Superior temporal gyrus (tissue), 1 donor: ENCODE results near the gene RASGRF1.
A peak's percentile ranks its signal among the peaks of the same experiment; 100 is the strongest.

Source experiments
- DNase-seq: peaks from one replicate; pipeline ENCODE4 v3.0.0-alpha.2; 2016; ENCODE audit errors: extremely low spot score

RASGRF1 gene

DNA sequence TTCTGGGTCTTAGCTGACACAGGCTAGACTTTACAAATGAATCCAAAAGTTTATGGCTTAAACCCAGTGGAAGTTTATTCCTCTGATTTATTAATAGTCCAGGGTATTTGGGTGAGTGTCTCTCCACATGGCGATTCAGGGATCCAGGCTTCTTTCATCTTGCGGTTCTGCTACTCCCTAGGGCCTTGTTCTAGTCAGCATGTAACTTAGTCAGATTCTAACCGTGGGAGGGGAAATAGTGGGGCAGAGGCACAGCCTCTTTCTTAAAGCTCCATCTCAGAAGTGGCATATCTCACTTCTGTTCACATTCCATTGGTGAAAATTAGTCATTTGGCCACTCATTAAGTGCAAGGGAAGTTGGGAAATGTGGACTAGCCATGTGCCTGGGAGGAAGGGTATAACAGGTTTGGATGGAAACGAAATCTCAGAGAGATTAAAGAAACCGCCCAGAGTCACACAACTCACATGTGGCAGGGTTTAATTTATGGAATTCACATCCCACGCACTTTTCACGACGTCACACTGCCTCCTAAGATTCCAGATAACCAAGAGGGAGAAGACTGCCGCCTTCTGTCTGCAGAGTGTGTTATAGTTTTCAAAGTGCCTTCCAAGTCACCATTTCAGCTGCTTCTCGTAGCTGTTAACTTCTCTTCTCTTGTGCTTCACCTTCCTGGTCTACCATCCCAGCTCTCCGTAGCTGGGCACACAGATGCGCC lies 11.4 kb upstream of the RASGRF1 start:
- DNase-seq = no peak

DNA sequence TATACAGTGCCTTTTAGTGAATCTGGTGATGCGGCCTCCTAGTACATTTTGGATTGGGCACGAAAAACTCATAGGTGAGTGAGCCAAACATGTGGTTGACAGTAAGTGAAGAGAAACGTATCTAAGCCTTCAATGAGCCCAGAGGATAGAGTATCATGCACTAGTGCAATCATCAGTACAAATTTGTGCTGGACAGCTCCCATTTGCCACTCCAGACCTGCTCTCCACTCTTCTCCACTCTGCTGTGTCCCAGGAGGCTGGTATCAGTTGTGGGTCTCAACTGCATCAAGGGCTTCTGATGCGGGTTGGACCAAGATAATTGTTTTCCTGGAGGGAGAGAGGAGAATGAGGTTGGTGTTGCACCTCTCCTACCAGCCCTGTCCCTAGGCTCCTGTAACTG lies 9.1 kb upstream of the RASGRF1 start:
- no peak for DNase-seq

DNA sequence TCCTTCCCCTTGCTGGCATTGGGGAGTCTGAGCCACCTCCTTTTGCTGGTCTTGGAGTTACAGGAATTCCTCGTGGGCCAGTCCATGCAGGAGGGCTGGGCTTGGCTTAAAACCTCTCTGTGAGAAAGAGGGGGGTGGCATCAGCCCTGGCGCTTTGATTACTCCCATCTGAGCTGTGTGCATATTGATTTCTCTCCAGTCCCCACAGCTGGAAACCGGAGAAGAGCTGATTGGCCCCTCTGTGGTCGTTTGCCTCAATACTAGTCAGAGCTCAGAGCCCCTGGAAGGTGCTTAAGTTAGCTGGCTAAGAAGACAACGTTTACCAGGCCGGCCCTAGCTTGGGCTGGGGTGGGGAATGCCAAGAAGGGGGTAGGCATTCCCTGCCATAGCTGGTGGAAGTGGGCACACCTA lies 4.0 kb upstream of the RASGRF1 start:
- DNase-seq = no peak

DNA sequence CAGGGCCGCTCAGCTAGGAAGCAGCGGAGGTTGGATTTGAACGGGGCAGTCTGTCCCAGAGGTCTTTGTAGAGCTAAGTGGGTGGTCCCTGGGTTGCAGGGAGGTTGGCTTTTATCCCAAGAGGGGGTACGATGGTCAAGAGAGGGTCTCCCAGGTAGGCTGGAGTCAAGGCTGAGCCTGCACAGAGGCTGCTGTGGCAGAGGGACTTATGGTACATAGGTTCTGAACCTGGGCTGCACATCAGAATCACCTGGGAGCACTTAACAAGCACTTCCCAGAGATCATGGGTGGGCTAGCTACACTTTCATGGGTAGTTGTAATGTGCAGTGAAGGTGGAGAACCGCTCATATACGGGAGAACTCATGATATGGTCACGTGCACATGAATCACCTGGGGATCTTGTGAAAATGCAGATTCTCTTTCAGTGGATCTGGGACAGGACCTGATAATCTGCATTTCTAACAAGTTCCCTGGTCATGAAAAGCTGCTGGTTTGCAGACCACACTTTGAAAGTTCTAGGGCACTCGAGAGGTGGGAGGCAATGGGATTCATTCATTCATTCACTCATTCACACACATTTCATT lies 2.9 kb upstream of the RASGRF1 start:
- DNase-seq = no peak

DNA sequence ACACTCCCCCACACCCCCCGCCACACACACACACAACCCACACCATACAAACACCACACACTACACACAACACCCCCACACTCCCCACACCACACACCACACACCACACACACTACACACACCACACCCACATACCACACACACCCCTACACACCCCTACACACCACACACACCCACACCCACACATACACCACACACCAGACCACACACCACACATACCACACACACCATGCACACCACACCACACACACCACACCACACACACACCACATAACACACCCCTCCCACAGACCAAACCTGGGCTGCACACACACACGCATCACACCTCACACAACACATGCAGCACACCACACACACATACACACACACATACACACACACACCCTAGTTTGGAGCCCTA lies 1.8 kb upstream of the RASGRF1 start:
- no peak for DNase-seq

DNA sequence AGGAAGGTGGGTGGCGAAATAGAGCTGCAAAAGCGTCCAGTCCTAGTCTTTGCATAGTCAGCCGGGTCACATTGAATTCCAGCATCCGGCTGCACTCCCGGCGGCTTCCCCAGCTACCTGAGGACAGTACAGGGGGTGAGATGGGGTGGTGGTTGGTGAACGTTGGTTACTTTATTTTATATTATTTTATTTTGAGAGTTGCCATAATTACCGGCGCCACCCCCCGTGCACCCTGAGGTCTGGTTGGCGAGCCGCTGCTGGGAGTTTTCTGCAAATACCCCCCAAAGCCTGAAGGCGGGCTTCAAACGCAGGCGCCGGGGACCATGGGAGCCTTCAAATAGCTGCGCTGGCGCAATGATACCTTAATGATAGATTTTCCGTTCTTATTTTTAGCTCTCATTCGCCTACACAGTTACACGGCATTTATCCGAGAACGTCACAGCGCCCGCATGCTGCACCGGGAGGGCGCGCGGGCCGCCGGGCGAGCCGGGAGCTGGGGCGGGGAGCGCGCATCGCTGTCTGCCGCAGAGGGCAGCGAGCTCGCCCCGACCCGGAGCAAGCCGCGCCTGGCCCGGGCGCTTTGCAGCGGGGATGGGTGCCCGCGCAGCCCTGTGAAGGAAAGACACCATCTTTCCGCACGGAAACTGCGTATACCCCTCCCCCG lies 756 bp upstream of the RASGRF1 start:
- peak; percentile 72 for DNase-seq

DNA sequence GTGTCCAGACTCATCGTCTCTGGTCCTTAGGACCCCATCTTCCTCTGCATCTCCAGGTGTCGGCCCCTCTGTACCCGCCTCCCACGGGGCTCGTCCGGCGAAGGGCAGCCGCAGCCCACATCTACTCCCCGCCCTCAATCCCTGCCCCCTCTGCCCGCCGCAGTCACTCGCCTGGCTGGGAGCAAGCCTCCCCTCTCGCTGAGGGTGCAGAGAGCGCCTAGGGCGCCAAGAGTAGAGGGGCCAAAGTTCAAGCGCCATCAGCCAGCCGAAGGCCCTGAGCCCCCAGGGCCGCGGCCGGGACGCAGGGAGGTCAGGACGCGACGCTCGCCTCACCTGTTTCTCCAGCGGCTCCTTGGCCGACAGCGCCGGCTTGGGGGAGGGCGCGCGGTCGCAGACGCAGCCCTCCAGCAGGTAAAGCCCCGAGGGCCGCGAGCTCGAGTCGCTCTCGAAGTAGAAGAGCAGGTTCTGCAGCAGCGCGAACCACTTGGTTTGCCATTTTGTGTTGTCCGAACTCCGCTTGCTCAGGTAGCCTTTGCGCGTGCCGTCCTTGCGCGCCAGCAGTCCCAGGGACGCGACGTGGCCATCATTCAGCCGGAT lies 592 bp downstream of the RASGRF1 start:
- no peak for DNase-seq

DNA sequence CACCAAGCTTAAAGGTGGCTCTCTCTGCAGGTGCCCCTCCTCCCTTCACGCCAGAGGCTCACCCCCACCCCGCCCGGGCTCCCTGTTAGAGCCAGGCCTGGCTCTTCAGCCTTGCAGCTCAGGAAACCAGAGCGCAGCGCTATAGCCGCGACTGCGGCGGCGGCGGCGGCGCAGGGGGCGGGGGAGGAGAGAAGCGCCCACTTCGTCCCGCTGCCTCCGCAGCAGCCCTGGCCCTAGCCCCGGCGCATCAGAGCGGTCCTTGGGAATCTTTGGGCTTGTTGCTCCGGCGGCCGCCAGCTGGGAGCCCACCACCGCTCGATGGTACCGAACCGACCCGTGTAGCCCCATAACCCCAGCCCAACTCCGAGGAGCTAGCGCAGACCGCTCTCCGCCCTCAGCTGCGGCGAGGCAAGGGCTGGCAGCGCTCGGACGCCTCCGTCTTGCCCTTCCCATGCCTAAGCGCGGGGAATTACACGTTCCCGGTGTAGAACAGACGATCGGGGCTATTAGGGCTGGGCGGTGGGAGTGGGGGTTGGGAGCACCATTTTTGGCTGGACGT lies 1.2 kb downstream of the RASGRF1 start:
- no peak for DNase-seq

DNA sequence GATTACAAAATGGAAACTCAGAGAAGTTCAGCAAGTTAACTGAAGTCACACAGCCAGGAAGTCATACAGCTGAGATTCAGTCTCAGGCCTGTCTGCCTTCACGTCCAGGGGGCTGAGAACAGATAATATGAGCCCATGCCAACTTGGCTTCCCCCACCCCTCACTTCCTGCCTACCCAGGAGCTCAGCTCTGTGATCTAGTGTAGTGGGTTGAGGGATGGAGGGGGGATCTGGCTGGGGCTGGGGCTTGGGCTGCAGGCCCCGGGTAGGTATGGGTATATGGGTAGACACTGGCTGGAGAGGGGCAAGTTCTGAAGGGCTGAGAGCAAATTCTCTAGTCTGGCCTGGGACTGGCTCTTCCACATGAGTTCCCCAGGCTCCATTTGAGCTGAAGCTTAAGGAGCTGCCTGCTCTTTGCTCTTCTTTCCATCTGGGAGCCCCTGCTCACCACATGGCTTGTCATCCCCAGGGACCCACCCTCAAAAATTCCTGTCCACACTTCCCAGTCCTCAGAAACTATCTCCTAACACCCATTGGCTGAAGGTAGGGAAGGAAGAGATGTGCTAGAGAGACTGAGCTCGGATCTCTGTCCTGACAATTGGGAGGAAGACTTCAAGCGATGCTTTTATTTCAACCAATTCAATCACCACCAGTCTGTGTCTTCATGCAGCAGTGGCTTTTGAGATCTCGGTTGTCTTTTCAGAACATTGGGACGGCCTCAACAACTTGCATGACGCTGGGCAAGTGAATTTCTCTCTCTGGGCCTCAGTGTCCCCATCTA lies 2.0 kb downstream of the RASGRF1 start:
- peak; percentile 53 for DNase-seq

DNA sequence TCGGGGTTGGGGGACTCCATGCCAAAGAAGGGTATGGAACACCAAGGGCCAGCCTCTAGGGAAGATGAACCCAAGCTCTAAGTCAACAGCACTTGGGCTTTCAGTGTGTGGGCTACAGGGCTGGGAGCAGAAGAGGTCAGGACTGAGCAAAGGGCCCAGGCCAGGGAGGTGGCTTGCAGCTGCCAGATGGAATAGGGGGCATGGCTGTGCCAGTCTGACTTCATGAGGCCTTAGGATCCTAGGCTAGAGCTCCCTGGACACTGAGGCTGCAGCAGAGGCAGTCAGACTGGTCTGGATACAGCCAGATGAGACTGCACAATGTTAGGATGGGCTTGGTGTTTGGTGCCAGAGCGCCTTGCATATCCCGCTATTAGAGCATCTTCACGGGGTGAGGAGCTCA lies 3.8 kb downstream of the RASGRF1 start:
- DNase-seq = no peak

DNA sequence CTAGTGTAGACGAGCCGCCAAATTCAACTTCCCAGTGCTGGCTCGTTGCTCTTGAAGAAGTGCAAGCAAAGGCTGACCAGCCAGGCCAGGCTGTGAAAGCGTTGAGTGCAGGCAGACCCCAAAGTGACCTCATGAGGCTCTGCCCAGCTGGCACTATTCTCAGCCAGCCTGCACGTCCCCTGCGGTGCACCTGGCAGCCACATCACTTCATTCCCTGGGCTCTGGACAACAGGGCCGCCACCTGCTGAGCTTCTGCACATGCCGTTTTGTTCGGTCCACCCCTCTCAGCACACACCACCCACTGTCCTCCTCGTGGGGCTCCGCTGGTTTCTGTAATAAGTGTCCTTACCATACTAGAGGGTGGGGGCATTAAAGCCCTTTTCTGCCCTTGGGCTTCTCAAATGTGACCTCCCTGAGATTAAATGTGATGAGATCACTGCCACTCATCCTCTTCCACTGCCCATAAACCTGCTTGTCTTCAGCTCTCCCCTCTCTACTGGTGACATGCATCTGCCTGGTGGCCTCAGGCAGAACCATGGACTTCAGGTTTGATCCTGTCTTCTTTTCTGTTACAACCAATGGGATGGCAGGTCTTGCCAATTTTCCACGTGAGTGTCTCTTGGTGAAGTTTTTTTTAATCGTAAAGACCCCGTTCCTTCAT lies 6.1 kb downstream of the RASGRF1 start:
- no peak for DNase-seq

DNA sequence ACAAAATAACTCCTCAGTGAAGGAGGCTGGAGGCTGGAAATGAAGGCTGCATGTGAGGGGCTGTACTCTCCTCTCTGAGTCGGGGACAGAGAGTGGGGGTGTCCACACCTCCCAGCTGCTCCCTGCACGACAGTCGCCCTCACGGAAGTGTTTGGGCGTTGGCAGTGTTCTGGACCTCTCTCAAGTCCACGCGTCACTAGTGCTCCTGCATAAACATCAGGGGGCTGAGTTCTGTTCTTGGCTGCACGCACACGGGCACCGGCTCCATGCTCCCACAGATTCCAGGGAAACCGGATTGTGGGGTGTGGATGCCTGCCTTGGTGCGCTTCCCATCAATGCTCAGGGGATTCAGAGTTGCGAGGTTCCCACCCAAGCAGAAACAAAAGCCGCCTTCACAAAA lies 7.4 kb downstream of the RASGRF1 start:
- no peak for DNase-seq

DNA sequence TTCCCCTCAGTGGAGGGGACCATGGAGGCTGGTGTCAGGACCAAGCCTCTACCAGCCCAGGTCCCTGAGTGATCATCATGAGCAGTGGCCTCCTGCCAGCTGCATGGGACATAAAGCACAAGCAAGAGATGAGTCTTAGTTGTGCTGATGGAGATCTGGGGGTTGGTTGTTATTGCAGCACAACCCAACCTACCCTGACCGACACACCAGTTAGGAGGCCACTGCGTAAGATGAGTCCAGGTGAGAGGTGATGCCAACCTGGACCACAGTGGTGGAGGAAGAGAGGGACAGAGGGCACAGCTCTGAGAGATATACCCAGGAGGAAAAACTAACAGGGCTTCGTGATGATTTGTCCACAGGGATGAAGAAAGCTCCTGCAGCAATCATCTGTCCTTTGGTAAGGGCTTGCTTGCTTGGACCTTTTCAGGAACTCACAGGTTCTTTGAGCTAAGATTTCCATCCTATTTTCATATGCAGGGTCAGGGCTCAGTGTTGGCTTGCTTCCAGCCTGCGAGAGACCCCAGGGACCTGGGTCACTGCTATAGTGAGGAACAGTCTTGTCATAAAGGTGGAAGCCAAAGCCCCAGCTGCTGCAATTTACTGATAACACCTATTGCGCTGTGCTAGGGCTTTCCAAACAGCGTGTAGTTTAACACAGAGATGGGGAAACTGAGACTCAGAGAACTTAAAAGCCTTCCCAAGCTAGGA lies 8.1 kb downstream of the RASGRF1 start:
- DNase-seq = no peak

DNA sequence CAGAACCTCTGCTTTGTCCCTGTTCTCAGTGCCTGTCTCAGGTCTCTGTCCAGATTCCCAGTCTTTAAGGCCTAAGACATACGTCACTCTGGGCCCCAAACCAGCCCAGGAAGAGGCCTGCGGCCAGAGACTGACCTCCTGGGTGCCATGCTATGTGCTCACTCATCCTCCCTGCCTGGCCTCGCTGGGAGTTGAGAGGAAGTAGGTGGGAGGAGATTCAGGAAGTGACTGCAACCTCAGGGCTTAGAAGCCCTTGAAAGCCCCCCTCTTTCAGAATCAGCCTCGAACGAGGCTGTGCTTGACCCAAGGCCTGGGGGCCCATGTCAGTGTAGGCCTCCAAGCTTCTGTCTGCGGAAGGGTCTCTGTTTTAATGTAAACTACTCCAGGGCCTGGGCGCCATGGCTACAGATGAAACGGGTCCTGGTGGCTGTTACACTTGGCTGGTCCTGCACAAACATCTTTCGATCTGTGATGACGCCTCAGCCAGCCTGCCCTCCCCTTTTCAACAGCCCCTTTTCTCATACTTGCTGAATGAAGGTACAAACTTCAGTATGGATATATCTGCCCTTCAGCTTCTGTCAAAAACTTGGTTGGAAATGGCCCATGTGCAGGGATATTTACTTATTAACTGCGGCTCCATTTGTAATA lies 11.7 kb downstream of the RASGRF1 start:
- no peak for DNase-seq

DNA sequence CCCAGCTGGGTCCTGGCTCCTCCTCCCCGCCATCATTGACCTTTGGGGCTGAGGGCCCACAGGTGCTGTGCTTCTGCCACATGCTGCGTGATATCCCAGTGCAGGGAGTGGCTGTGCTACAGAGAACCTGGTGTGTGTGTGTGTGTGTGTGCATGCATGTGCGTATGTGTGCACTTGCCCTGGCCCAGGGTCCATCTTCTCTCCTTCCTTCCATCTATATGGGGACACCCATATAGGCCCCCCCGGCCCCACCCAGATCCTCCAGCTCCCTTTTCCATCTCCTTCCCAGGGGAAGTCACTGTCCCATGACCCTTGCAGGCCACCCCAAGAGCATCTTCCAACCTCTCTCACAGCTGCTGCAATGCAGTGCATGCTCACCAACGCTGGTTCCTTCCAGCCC lies 12.6 kb downstream of the RASGRF1 start:
- no peak for DNase-seq

DNA sequence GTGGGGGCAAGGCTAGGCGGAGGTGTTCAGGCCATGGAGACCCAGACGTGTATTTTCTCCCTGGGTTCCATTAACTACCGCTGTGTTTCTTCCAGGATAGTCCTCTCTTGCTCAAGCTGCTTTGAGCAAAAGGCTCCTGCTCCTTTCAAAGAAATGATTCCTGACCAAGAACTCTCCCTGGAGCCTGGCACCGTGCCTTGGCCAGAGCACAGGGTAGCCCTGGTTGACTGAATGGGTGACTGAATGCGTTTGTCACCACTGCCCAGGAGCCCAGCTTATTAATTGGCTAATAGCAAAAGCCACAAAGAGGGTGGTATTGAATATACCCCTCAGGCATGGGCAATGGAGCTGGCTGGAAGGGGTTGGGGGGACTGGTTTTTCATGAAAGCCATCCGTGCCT lies 13.9 kb downstream of the RASGRF1 start:
- DNase-seq = no peak

DNA sequence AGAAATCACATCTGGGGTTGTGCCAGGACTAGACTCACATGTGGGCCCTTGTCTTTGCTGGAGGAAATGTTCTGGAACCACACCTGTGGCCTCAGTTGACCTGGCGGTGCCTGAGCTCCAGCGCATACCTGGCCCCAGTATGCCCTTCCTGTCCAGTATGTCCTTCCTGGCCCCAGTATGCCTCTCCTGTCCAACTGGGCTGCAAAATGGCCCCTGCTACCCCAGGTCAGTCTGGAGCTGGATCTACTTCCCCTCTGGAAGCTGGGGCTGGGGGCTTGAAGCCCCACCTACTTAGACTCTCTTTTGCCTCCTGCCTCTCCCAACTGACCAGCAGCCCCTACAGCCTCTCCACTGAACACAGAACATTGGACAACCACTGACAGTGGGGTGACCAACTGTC lies 15.3 kb downstream of the RASGRF1 start:
- DNase-seq = no peak

DNA sequence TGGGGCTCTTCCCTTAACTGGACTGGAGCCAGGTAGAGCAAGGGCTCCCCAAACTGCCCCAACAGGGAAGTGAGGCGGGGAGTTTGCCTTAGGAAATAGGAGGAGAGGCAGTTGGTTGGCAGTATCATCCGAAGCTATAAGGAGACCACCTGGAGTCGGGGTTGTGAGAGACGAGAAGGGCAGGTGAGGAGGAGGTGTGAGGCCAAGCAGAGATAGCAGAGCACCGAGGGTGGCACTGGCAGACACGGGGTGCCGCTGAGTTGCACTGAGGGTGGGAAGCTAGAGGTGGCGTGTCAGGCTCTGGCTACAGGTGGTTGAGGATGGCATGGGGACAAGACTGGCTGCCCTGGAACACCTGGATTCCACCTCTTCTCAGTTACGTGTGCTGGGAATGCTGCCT lies 17.2 kb downstream of the RASGRF1 start:
- no peak for DNase-seq

DNA sequence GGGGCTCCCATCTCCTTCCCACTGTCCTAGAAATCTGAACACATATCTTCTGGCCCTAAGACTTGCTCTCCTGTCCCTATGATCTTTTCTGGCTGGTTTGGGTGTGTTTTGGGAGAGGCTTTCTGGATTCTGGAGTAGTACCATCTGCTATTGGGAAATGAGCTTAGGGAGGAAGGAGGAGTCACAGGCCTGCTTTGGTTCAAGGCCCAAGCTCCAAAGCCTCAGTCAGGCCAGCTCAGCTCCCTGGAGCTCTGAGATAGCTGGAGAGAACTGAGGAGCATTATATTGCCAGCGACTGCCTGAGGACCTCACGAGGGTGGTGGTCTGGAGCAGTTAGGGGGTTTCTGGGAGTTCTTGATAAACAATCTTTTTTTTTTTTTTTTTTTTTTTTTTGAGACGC lies 18.7 kb downstream of the RASGRF1 start:
- no peak for DNase-seq

DNA sequence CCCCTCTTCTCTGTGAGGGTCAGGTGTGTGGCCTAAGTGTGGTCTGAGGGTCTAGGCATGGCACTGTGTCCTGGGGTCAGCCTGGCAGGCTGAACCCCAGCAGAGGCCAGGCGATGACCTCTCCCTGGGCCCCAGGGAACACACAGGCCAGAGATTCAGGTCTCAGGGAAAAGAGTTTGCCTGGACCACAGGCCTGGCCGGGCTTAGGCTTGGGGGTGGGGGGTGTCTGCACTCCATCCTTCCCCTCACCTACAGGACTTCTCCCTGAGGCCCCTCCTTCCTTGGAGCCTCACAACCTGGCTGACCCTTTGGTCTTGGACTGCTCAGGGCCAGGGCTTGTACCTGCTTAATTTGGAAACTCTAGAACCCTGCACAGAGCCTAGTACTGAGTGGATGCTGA lies 21.8 kb downstream of the RASGRF1 start:
- no peak for DNase-seq
